Measurements from ENCODE around the gene CEP85L. TPM values are rescaled to one million over a fixed set of nuclear protein-coding genes. Genes with fewer than 3 reads are reported as not detected.

CEP85L gene
- total and polyA plus RNA-seq, 5 donors from 2014 or later = 19.3 to 96.4 (median 27.7) TPM

DNA sequence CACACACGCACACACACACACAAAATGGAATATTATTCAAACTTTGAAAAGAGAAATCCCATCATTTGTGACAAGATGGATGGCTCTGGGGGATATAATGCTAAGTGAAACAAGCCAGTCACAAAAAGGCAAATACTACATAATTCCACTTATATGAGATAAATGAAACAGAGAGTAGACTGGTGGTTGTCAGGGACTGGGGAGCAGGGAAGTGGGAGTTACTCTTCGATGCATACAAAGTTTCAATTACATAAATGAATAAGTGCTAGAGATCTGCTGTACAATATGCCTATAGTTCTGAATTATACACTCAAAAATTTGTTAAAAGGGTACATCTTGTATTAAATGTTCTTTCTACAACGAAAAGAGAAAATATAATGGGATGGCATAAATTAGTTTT lies 161.4 kb downstream of the CEP85L start:
- Histone ChIP-seq H3K4me3 (ENCODE audit: low read depth, low read length) (no peak overlapping the region), H3K36me3 (ENCODE audit: control insufficient read depth, insufficient read depth, low read length) (peaks cover 58% of the 10 kb centered on the region), H3K9me3 (ENCODE audit: control insufficient read depth in 2 of 2, low read length in 2 of 2) (peaks cover 12 to 14% of the 10 kb centered on the region in 2 experiments), H3K4me1 (ENCODE audit: control insufficient read depth, insufficient read depth, low read length, poor library complexity, severe bottlenecking) (no peaks in the 10 kb centered on the region), H3K27ac (ENCODE audit: insufficient read depth, low read length, poor library complexity, severe bottlenecking) (no peak overlapping the region), H3K27me3 (ENCODE audit: control insufficient read depth, insufficient read depth, low read length) (no peaks in the 10 kb centered on the region)
- H3K27ac Mint-ChIP-seq = no peak overlapping the region
- H3K9me3 Mint-ChIP-seq = peaks cover 0 to 26% (median 10%) of the 10 kb centered on the region in 7 donors
- peaks cover 81% of the 10 kb centered on the region for H3K36me3 Mint-ChIP-seq
- H3K27me3 Mint-ChIP-seq = no peaks in the 10 kb centered on the region
- peaks cover 0 to 25% (median 17%) of the 10 kb centered on the region in 4 donors for H3K4me1 Mint-ChIP-seq
- DNase-seq (no peak), ATAC-seq (ENCODE audit: low read depth in 2 of 2) (no peak)
- H3K4me3 Mint-ChIP-seq = no peak overlapping the region

DNA sequence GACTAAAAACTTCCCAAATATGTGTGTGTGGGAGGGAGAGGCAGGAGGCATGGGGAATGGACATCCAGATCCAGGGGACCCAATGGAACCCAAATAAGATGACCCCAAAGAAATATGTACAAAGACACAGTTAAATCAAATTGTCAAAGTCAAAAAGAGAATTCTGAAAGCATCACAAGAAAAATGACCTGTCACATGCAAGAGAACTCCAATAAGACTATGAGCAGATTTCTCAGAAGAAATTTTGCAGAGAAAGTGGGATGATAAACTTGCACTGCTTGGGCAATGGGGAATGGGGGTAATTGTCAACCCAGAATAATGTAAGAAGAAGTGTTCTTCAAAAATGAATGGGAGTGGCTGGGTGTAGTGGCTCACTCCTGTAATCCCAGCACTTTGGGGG lies 162.8 kb downstream of the CEP85L start:
- Mint-ChIP-seq H3K4me1 (peaks cover 0 to 21% (median 12%) of the 10 kb centered on the region in 4 donors), H3K27me3 (no peaks in the 10 kb centered on the region), H3K4me3 (no peak overlapping the region), H3K9me3 (peaks cover 0 to 26% (median 10%) of the 10 kb centered on the region in 7 donors), H3K27ac (no peak overlapping the region), H3K36me3 (peaks cover 69% of the 10 kb centered on the region)
- no peaks in the 10 kb centered on the region for H3K4me1 ChIP-seq (ENCODE audit: control insufficient read depth, insufficient read depth, low read length, poor library complexity, severe bottlenecking)
- H3K27ac ChIP-seq (ENCODE audit: insufficient read depth, low read length, poor library complexity, severe bottlenecking) = no peak overlapping the region
- H3K4me3 ChIP-seq (ENCODE audit: low read depth, low read length) = no peak overlapping the region
- no peak for DNase-seq
- H3K36me3 ChIP-seq (ENCODE audit: control insufficient read depth, insufficient read depth, low read length) = peaks cover 50% of the 10 kb centered on the region
- no peak for ATAC-seq (ENCODE audit: low read depth in 2 of 2)
- no peaks in the 10 kb centered on the region for H3K27me3 ChIP-seq (ENCODE audit: control insufficient read depth, insufficient read depth, low read length)
- peaks cover 12 to 14% of the 10 kb centered on the region in 2 experiments for H3K9me3 ChIP-seq (ENCODE audit: control insufficient read depth in 2 of 2, low read length in 2 of 2)

GRCh38 chr6:118485601-118486550 lies 165.5 kb downstream of the CEP85L start:
- Histone ChIP-seq H3K27me3 (ENCODE audit: control insufficient read depth, insufficient read depth, low read length) (no peaks in the 10 kb centered on the region), H3K36me3 (ENCODE audit: control insufficient read depth, insufficient read depth, low read length) (peaks cover 50% of the 10 kb centered on the region), H3K4me3 (ENCODE audit: low read depth, low read length) (no peak overlapping the region), H3K27ac (ENCODE audit: insufficient read depth, low read length, poor library complexity, severe bottlenecking) (no peak overlapping the region), H3K4me1 (ENCODE audit: control insufficient read depth, insufficient read depth, low read length, poor library complexity, severe bottlenecking) (no peaks in the 10 kb centered on the region), H3K9me3 (ENCODE audit: control insufficient read depth in 2 of 2, low read length in 2 of 2) (peaks cover 12 to 14% of the 10 kb centered on the region in 2 experiments)
- ATAC-seq (ENCODE audit: low read depth in 2 of 2) (no peak), DNase-seq (peak in 1 of 3 donors; percentile 13)
- no peaks in the 10 kb centered on the region for H3K27me3 Mint-ChIP-seq
- peaks cover 64% of the 10 kb centered on the region for H3K36me3 Mint-ChIP-seq
- peaks cover 0 to 26% (median 10%) of the 10 kb centered on the region in 7 donors for H3K9me3 Mint-ChIP-seq
- H3K4me3 Mint-ChIP-seq = no peak overlapping the region
- H3K4me1 Mint-ChIP-seq = peaks cover 0 to 14% (median 4%) of the 10 kb centered on the region in 4 donors
- peak overlapping the region in 1 of 3 donors; percentile 67 for H3K27ac Mint-ChIP-seq

DNA sequence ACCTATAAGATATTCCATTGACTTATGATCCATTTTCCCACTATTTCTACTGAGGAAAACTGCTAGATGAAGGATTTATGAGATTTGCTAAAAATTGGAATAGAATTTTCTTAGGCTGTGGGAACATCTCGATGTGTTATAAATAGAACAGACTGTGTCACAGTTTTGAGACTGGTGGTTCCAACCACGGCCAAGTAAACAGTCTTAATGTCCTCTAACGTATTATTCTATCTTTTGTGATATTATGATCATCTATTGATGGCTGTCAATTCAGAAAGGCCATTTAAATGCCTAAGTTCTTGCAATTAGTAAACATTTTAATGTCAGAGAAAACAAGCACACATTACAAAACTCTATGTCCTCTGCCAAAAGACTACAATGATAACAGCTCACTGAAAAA lies 174.8 kb downstream of the CEP85L start:
- no peaks in the 10 kb centered on the region for H3K9me3 ChIP-seq (ENCODE audit: control insufficient read depth in 2 of 2, low read length in 2 of 2)
- H3K36me3 ChIP-seq (ENCODE audit: control insufficient read depth, insufficient read depth, low read length) = peaks cover 25% of the 10 kb centered on the region
- H3K4me3 ChIP-seq (ENCODE audit: low read depth, low read length) = no peak overlapping the region
- no peaks in the 10 kb centered on the region for H3K27me3 ChIP-seq (ENCODE audit: control insufficient read depth, insufficient read depth, low read length)
- no peak overlapping the region for H3K27ac Mint-ChIP-seq
- DNase-seq (no peak), ATAC-seq (ENCODE audit: low read depth in 2 of 2) (no peak)
- H3K27me3 Mint-ChIP-seq = no peaks in the 10 kb centered on the region
- peaks cover 33% of the 10 kb centered on the region for H3K36me3 Mint-ChIP-seq
- H3K9me3 Mint-ChIP-seq = no peaks in the 10 kb centered on the region
- no peak overlapping the region for H3K27ac ChIP-seq (ENCODE audit: insufficient read depth, low read length, poor library complexity, severe bottlenecking)
- H3K4me1 Mint-ChIP-seq = peaks cover 0 to 7% (median 0%) of the 10 kb centered on the region in 4 donors
- no peaks in the 10 kb centered on the region for H3K4me1 ChIP-seq (ENCODE audit: control insufficient read depth, insufficient read depth, low read length, poor library complexity, severe bottlenecking)
- no peak overlapping the region for H3K4me3 Mint-ChIP-seq

DNA sequence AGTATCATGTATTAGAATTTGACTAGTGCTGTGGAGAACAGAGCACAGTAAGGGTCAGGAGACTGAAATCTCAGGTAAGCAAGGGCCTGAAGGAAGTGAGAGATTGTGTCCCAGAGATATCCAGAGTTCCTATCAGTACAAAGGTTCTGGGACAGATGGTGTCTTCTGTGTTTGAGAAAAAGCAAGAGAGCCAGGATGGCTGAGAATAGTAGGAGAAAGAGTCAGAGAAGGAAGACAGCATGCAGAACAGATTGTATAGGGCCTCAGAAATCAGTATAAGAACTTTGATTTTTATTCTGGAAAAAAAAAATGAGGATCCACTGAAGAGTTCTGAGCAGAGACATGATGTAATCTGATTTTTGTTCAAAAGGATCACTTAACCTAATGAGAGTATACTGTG lies 178.1 kb downstream of the CEP85L start:
- ATAC-seq (ENCODE audit: low read depth in 2 of 2) = no peak
- Mint-ChIP-seq H3K4me1 (peaks cover 0 to 9% (median 0%) of the 10 kb centered on the region in 4 donors), H3K36me3 (peaks cover 34% of the 10 kb centered on the region), H3K27ac (peak overlapping the region in 2 of 3 donors; percentile 16 to 26), H3K27me3 (no peaks in the 10 kb centered on the region), H3K9me3 (no peaks in the 10 kb centered on the region), H3K4me3 (no peak overlapping the region)
- Histone ChIP-seq H3K9me3 (ENCODE audit: control insufficient read depth in 2 of 2, low read length in 2 of 2) (no peaks in the 10 kb centered on the region), H3K27ac (ENCODE audit: insufficient read depth, low read length, poor library complexity, severe bottlenecking) (no peak overlapping the region), H3K4me1 (ENCODE audit: control insufficient read depth, insufficient read depth, low read length, poor library complexity, severe bottlenecking) (no peaks in the 10 kb centered on the region), H3K36me3 (ENCODE audit: control insufficient read depth, insufficient read depth, low read length) (peaks cover 19% of the 10 kb centered on the region), H3K27me3 (ENCODE audit: control insufficient read depth, insufficient read depth, low read length) (no peaks in the 10 kb centered on the region), H3K4me3 (ENCODE audit: low read depth, low read length) (no peak overlapping the region)
- no peak for DNase-seq

GRCh38 chr6:118469468-118469867 lies 181.9 kb downstream of the CEP85L start:
- Histone ChIP-seq H3K4me1 (ENCODE audit: control insufficient read depth, insufficient read depth, low read length, poor library complexity, severe bottlenecking) (no peaks in the 10 kb centered on the region), H3K36me3 (ENCODE audit: control insufficient read depth, insufficient read depth, low read length) (peaks cover 49% of the 10 kb centered on the region), H3K27ac (ENCODE audit: insufficient read depth, low read length, poor library complexity, severe bottlenecking) (no peak overlapping the region), H3K4me3 (ENCODE audit: low read depth, low read length) (no peak overlapping the region), H3K27me3 (ENCODE audit: control insufficient read depth, insufficient read depth, low read length) (no peaks in the 10 kb centered on the region), H3K9me3 (ENCODE audit: control insufficient read depth in 2 of 2, low read length in 2 of 2) (no peaks in the 10 kb centered on the region)
- Mint-ChIP-seq H3K9me3 (no peaks in the 10 kb centered on the region), H3K36me3 (peaks cover 61% of the 10 kb centered on the region), H3K4me1 (peaks cover 0 to 7% (median 2%) of the 10 kb centered on the region in 4 donors), H3K27ac (no peak overlapping the region), H3K27me3 (no peaks in the 10 kb centered on the region), H3K4me3 (no peak overlapping the region)
- no peak for ATAC-seq (ENCODE audit: low read depth in 2 of 2)
- no peak for DNase-seq

DNA sequence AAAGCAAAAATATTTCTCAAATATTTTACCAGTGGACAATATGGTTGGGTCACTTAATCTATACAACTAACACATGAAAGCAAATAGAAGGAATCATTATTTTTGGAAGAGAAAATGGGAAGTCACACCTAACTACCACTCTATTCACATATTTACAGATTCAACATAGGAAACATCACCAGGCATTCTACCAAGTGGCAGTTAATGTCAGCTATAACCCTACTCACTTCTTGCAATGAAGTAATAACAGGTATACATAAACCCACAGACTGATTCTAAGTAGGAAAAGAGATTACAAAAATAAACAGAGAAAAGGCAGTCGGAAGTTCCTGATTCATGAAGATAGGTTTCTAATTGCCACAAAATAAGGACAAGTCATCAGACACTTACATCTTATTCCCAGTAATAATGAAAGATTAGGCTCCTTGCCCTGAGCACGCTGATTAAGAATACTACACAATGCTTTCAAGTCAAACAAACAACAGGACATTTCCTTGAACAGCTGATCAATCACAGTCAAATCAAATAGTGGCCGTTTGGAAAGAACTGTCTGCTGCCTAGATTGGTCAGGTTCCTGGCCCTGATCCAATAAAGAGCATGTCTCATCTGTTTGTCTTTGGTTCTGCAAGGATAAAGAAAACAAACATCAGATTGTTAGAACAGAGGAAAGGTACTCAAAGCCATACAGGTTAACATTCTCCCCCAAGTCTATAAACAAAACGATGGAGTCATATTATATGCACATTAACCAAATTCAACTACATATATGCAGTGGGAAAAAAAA lies 182.5 kb downstream of the CEP85L start:
- Mint-ChIP-seq H3K27ac (no peak overlapping the region), H3K36me3 (peaks cover 62% of the 10 kb centered on the region), H3K4me1 (peaks cover 0 to 7% (median 2%) of the 10 kb centered on the region in 4 donors), H3K9me3 (no peaks in the 10 kb centered on the region), H3K27me3 (no peaks in the 10 kb centered on the region), H3K4me3 (no peak overlapping the region)
- H3K27me3 ChIP-seq (ENCODE audit: control insufficient read depth, insufficient read depth, low read length) = no peaks in the 10 kb centered on the region
- ATAC-seq (ENCODE audit: low read depth in 2 of 2) = no peak
- H3K4me1 ChIP-seq (ENCODE audit: control insufficient read depth, insufficient read depth, low read length, poor library complexity, severe bottlenecking) = no peaks in the 10 kb centered on the region
- no peaks in the 10 kb centered on the region for H3K9me3 ChIP-seq (ENCODE audit: control insufficient read depth in 2 of 2, low read length in 2 of 2)
- H3K27ac ChIP-seq (ENCODE audit: insufficient read depth, low read length, poor library complexity, severe bottlenecking) = no peak overlapping the region
- no peak for DNase-seq
- peaks cover 53% of the 10 kb centered on the region for H3K36me3 ChIP-seq (ENCODE audit: control insufficient read depth, insufficient read depth, low read length)
- no peak overlapping the region for H3K4me3 ChIP-seq (ENCODE audit: low read depth, low read length)
